Measurements from ENCODE around the gene KDF1. TPM values are rescaled to one million over a fixed set of nuclear protein-coding genes. Genes with fewer than 3 reads are reported as not detected.
A peak's percentile ranks its signal among the peaks of the same experiment; 100 is the strongest.

The KDF1 gene
- total RNA-seq, 1 donor from 2014 or later = 1.2 TPM

- Mint-ChIP-seq H3K4me3 (ENCODE audit: unreplicated experiment) (peak overlapping the region; percentile 90), H3K27ac (ENCODE audit: unreplicated experiment) (no peak overlapping the region), H3K36me3 (ENCODE audit: unreplicated experiment) (no peaks in the 10 kb centered on the region)
Measured at GRCh38 chr1:26922431-26922729, 37.9 kb downstream of the KDF1 start.

GRCh38 chr1:26921540-26922430, 38.5 kb downstream of the KDF1 start, which contains the start of gene NUDC:
Gene NUDC, plus strand, starts transcription at chr1:26921743. Its CDS starts 106 bp downstream, at chr1:26921849.
- Mint-ChIP-seq H3K9me3 (ENCODE audit: unreplicated experiment) (peaks cover 3% of the 10 kb centered on the region), H3K27ac (ENCODE audit: unreplicated experiment) (peak within 1 kb of the TSS; percentile 64), H3K4me3 (ENCODE audit: unreplicated experiment) (peak within 1 kb of the TSS; percentile 90), H3K27me3 (ENCODE audit: unreplicated experiment) (peaks cover 3% of the 10 kb centered on the region), H3K4me1 (ENCODE audit: low read depth, unreplicated experiment) (peaks cover 4% of the 10 kb centered on the region), H3K36me3 (ENCODE audit: unreplicated experiment) (no peaks in the 10 kb centered on the region)
- no peak for TF ChIP-seq CTCF (IDR thresholded peaks at IDR 0.05; ENCODE audit: partially characterized antibody, unreplicated experiment)
- DNase-seq = peak; percentile 96

More at GRCh38 chr1:26922431-26922729, 37.9 kb downstream of the KDF1 start:
- no peak for TF ChIP-seq CTCF (IDR thresholded peaks at IDR 0.05; ENCODE audit: partially characterized antibody, unreplicated experiment)
- H3K27me3 Mint-ChIP-seq (ENCODE audit: unreplicated experiment) = peaks cover 3% of the 10 kb centered on the region
- no peak for DNase-seq
- H3K9me3 Mint-ChIP-seq (ENCODE audit: unreplicated experiment) = peaks cover 3% of the 10 kb centered on the region
- H3K4me1 Mint-ChIP-seq (ENCODE audit: low read depth, unreplicated experiment) = peaks cover 4% of the 10 kb centered on the region

- Mint-ChIP-seq H3K27me3 (ENCODE audit: unreplicated experiment) (peaks cover 3% of the 10 kb centered on the region), H3K27ac (ENCODE audit: unreplicated experiment) (peak overlapping the region; percentile 64), H3K9me3 (ENCODE audit: unreplicated experiment) (peaks cover 3% of the 10 kb centered on the region), H3K36me3 (ENCODE audit: unreplicated experiment) (no peaks in the 10 kb centered on the region), H3K4me3 (ENCODE audit: unreplicated experiment) (peak overlapping the region; percentile 90), H3K4me1 (ENCODE audit: low read depth, unreplicated experiment) (peaks cover 4% of the 10 kb centered on the region)
- TF ChIP-seq CTCF (IDR thresholded peaks at IDR 0.05; ENCODE audit: partially characterized antibody, unreplicated experiment) = no peak
- no peak for DNase-seq
Measured at GRCh38 chr1:26921126-26921539, 39.1 kb downstream of the KDF1 start.

- H3K4me3 Mint-ChIP-seq (ENCODE audit: unreplicated experiment) = no peak overlapping the region
- H3K27ac Mint-ChIP-seq (ENCODE audit: unreplicated experiment) = no peak overlapping the region
- TF ChIP-seq CTCF (IDR thresholded peaks at IDR 0.05; ENCODE audit: partially characterized antibody, unreplicated experiment) = no peak
- DNase-seq = no peak
- H3K4me1 Mint-ChIP-seq (ENCODE audit: low read depth, unreplicated experiment) = peaks cover 4% of the 10 kb centered on the region
- H3K27me3 Mint-ChIP-seq (ENCODE audit: unreplicated experiment) = no peaks in the 10 kb centered on the region
- H3K36me3 Mint-ChIP-seq (ENCODE audit: unreplicated experiment) = no peaks in the 10 kb centered on the region
- no peaks in the 10 kb centered on the region for H3K9me3 Mint-ChIP-seq (ENCODE audit: unreplicated experiment)
Measured at GRCh38 chr1:26915204-26915842, 44.9 kb downstream of the KDF1 start.
